Measurements from ENCODE around the gene PLCD3. TPM values are rescaled to one million over a fixed set of nuclear protein-coding genes. Genes with fewer than 3 reads are reported as not detected.

The PLCD3 gene
- total RNA-seq, 2 experiments from 2014 or later = 3.9 to 6.6 TPM

GRCh38 chr17:45063198-45063597, 69.1 kb downstream of the PLCD3 start:
- H3K9me3 Mint-ChIP-seq = no peaks in the 10 kb centered on the region
- ChIA-PET CTCF (interaction anchor here (1.1 to 3.8 kb wide), 4 partner anchors 14 to 72 kb away, joined by 3 to 16 read pairs (median 10); partner anchors contain the start of gene ACBD4), POLR2A (interaction anchor here (0.9 to 6.2 kb wide), 2 partner anchors 13 to 196 kb away, joined by 3 to 51 read pairs; partner anchors contain the start of gene DCAKD)
- intact Hi-C loops (cut with micrococcal nuclease) = no loop called here
- TF ChIP-seq CTCF (IDR thresholded peaks at IDR 0.05) = no peak
- H3K27ac Mint-ChIP-seq = peak overlapping the region; percentile 73
- ATAC-seq = no peak
- DNase-seq = no peak
- H3K4me3 Mint-ChIP-seq = peak overlapping the region; percentile 89
- peaks cover 31% of the 10 kb centered on the region for H3K36me3 Mint-ChIP-seq (ENCODE audit: low read depth)
- H3K27me3 Mint-ChIP-seq = no peaks in the 10 kb centered on the region
- peaks cover 48% of the 10 kb centered on the region for H3K4me1 Mint-ChIP-seq (ENCODE audit: low read depth)

GRCh38 chr17:45061606-45062205, 70.6 kb downstream of the PLCD3 start:
- Mint-ChIP-seq H3K27ac (peak overlapping the region; percentile 94), H3K4me1 (ENCODE audit: low read depth) (peaks cover 37% of the 10 kb centered on the region), H3K4me3 (peak overlapping the region; percentile 89), H3K9me3 (no peaks in the 10 kb centered on the region), H3K27me3 (no peaks in the 10 kb centered on the region), H3K36me3 (ENCODE audit: low read depth) (peaks cover 23% of the 10 kb centered on the region)
- DNase-seq (no peak), ATAC-seq (no peak)
- POLR2A ChIA-PET = interaction anchor here (0.9 to 6.2 kb wide), 9 partner anchors 10 to 195 kb away, joined by 3 to 51 read pairs (median 4); partner anchors contain the start of genes DCAKD and HEXIM1
- intact Hi-C loops (cut with micrococcal nuclease) = no loop called here
- TF ChIP-seq CTCF (IDR thresholded peaks at IDR 0.05) = no peak
- CTCF ChIA-PET = interaction anchor here (1.6 to 3.8 kb wide), 5 partner anchors 11 to 88 kb away, joined by 4 to 16 read pairs (median 10); partner anchors contain the start of genes ACBD4 and DCAKD

DNA sequence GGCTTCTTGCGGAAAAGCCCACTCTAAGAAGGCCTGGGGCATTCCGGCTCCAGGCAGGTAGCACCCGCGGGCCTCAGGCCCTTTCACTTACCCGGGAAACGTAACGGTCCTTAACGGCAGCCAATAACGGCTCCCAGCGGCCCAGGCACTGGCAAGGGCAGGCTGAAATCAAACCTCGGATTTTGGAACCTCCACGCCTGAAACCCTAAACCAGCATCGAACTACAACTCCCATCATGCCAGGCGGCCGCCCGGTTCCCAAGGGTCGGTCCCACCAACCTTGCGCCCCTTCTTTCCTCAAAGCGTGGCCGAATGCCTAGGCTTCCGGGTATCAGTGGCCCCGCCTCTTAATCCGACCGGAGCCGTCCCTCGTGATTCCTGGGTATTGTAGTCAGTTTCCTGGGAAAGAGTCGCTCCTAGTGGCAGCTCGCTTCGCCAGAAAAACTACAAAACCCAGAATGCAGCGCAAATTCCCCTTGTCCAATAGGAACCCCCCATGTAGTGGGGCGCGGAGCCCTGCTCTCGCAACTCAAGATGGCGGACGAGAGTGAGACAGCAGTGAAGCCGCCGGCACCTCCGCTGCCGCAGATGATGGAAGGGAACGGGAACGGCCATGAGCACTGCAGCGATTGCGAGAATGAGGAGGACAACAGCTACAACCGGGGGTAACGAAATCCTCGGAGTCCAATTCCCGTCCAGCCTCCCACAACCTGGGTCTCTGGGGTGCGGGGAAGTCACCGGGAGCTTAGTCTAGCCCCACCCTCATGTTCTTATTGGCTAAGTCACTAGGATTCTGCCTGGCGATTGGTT, 71.3 kb downstream of the PLCD3 start, which contains the start of gene NMT1:
TSS of gene NMT1 (plus strand) at position 521 of the 809 bp plus-strand sequence. CDS start at position 534, 13 bp downstream.
- POLR2A ChIA-PET = interaction anchor here (0.7 to 6.2 kb wide), 13 partner anchors 10 to 196 kb away, joined by 3 to 51 read pairs (median 3); partner anchors contain the start of genes DCAKD and HEXIM1
- peaks cover 23% of the 10 kb centered on the region for H3K36me3 Mint-ChIP-seq (ENCODE audit: low read depth)
- peak within 1 kb of the TSS; percentile 89 for H3K4me3 Mint-ChIP-seq
- DNase-seq = peak; percentile 99
- no peaks in the 10 kb centered on the region for H3K9me3 Mint-ChIP-seq
- intact Hi-C loops (cut with micrococcal nuclease) = no loop called here
- H3K27ac Mint-ChIP-seq = peak within 1 kb of the TSS; percentile 94
- TF ChIP-seq CTCF (IDR thresholded peaks at IDR 0.05) = no peak
- no peaks in the 10 kb centered on the region for H3K27me3 Mint-ChIP-seq
- peak; percentile 92 for ATAC-seq
- H3K4me1 Mint-ChIP-seq (ENCODE audit: low read depth) = peaks cover 37% of the 10 kb centered on the region
- CTCF ChIA-PET = interaction anchor here (0.7 to 3.8 kb wide), 6 partner anchors 10 to 89 kb away, joined by 3 to 16 read pairs (median 10); partner anchors contain the start of genes ACBD4 and DCAKD

DNA sequence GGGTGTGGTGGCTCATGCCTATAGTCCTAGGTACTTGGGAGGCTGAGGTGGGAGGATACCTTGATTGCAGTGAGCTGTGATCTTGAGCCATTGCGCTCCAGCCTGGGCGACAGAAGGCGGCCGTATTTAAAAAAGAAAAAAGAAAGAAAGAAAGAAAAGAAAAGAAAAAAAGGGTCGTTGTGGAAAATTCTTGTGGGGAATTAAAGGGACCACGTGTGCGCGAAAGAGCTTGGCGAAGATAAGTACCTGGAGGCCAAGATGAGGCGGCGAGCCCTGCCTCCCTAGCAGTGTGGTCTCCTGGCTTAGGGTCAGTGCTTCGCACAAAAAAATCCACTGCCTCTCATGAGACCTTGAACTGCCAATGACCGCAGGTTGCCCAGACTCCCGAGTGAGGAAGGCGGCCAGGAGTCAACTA, 71.9 kb downstream of the PLCD3 start:
- intact Hi-C loops (cut with micrococcal nuclease) = no loop called here
- ATAC-seq (no peak), DNase-seq (no peak)
- Mint-ChIP-seq H3K27me3 (no peaks in the 10 kb centered on the region), H3K4me1 (ENCODE audit: low read depth) (peaks cover 41% of the 10 kb centered on the region), H3K4me3 (peak overlapping the region; percentile 89), H3K27ac (peak overlapping the region; percentile 94), H3K9me3 (no peaks in the 10 kb centered on the region), H3K36me3 (ENCODE audit: low read depth) (peaks cover 26% of the 10 kb centered on the region)
- ChIA-PET POLR2A (interaction anchor here (0.7 to 6.2 kb wide), 10 partner anchors 10 to 196 kb away, joined by 3 to 51 read pairs (median 4); partner anchors contain the start of genes DCAKD and HEXIM1), CTCF (interaction anchor here (0.7 to 3.8 kb wide), 5 partner anchors 10 to 89 kb away, joined by 3 to 16 read pairs (median 9); partner anchors contain the start of genes ACBD4 and DCAKD)
- TF ChIP-seq CTCF (IDR thresholded peaks at IDR 0.05) = no peak

Small RNAs within 50 kb of the gene (microRNA-seq; reads per million reads assigned to microRNA genes)
- gene MIR6784 (ENCODE audit: borderline microRNAs expressed, borderline replicate concordance) = not detected

Other genes starting within 250 kb of the PLCD3 start
- gene EFTUD2, start 233.1 kb downstream of the PLCD3 start, total RNA-seq = 100 to 1,000 TPM; 207 to 208 TPM
- gene GFAP, start 217.0 kb downstream of the PLCD3 start, total RNA-seq = not detected
- gene KIF18B, start 184.7 kb downstream of the PLCD3 start, total RNA-seq = 10 to 100 TPM; 38.1 to 40.3 TPM
- not detected for gene C1QL1, start 164.2 kb downstream of the PLCD3 start, total RNA-seq
- gene DCAKD, start 80.9 kb downstream of the PLCD3 start, total RNA-seq = 10 to 100 TPM; 34.3 to 35.8 TPM
- 100 to 1,000 TPM; 156 to 169 TPM for gene NMT1, start 71.2 kb downstream of the PLCD3 start, total RNA-seq
- gene ACBD4, start 3.2 kb upstream of the PLCD3 start, total RNA-seq = 10 to 100 TPM; 12.4 to 12.6 TPM
- 10 to 100 TPM; 22.6 to 23.5 TPM for gene HEXIM1, start 16.0 kb upstream of the PLCD3 start, total RNA-seq
- 1 to 10 TPM; 4.1 to 4.2 TPM for gene HEXIM2, start 29.4 kb upstream of the PLCD3 start, total RNA-seq
- 100 to 1,000 TPM; 285 to 298 TPM for gene FMNL1, start 89.4 kb upstream of the PLCD3 start, total RNA-seq
- under 1 TPM; 0.27 to 0.63 TPM for gene SPATA32, start 129.6 kb upstream of the PLCD3 start, total RNA-seq
- 10 to 100 TPM; 31.6 to 31.9 TPM for gene MAP3K14, start 184.5 kb upstream of the PLCD3 start, total RNA-seq

Data from activated CD8-positive, alpha-beta T cell treated with anti-CD3 and anti-CD28 coated beads for 36 hours (primary cell).